T-cell (primary cell): Measurements from ENCODE around the gene WDFY1. TPM values are rescaled to one million over a fixed set of nuclear protein-coding genes. Genes with fewer than 3 reads are reported as not detected.

ENCODE experiments used
- ATAC-seq, 4 experiments: fragments of 200-7000 bp in 3 of 4; fragments of 150-1000 bp in 1 of 4; cut with Tn5 transposase; replicated peaks in 1 of 4; 1 replicate in 3 of 4; 2 replicates in 1 of 4; pipeline ENCODE4 v1.10.0; 2021; ENCODE audit warnings: moderate library complexity in 3 of 4, mild to moderate bottlenecking in 2 of 4, moderate number of reproducible peaks in 1 of 4
- CTCF ChIA-PET, 2 donors: fragments of 300-600 bp; sonication (Branson Sonifier 250); formaldehyde crosslinking; loops; one replicate each; lab custom pipeline; 2022; ENCODE audit warnings: antibody characterized with exemption in 2 of 2; lab: Charles Lee
- POLR2A ChIA-PET, 2 donors: fragments of 300-600 bp; sonication (Branson Sonifier 250); formaldehyde crosslinking; loops; one replicate each; lab custom pipeline; 2022; ENCODE audit warnings: antibody characterized with exemption in 2 of 2; lab: Charles Lee
- DNase-seq, 35 experiments: peaks; one replicate each; pipeline versions ENCODE4 v3.0.0 to v3.0.0-alpha.2; 2013 to 2023
- H3K27ac ChIP-seq: one replicate; pipeline ENCODE4 v1.5.1; 2013; ENCODE audit warnings: low read length
- H3K27me3 ChIP-seq, 2 experiments: replicated peaks in 1 of 2; 1 replicate in 1 of 2; 2 replicates in 1 of 2; pipeline versions ENCODE4 v1.6.1 to v1.7.0; 2013; ENCODE audit warnings: low read length in 1 of 2, mixed read lengths in 1 of 2; ENCODE audit not compliant: control insufficient read depth in 2 of 2, insufficient read depth in 2 of 2; ENCODE audit errors: extremely low read depth in 1 of 2
- H3K36me3 ChIP-seq, 2 donors: 1 replicate in 1 of 2; 2 replicates in 1 of 2; pipeline versions ENCODE4 v1.6.1 to v1.7.0; 2013; ENCODE audit warnings: low read length in 1 of 2; ENCODE audit not compliant: control insufficient read depth in 2 of 2, insufficient read depth in 1 of 2; ENCODE audit errors: extremely low read depth in 1 of 2
- H3K4me1 ChIP-seq, 2 experiments: 1 replicate in 1 of 2; 2 replicates in 1 of 2; pipeline versions ENCODE4 v1.6.1 to v1.7.0; 2013; ENCODE audit warnings: low read length in 2 of 2, mixed read lengths in 1 of 2; ENCODE audit not compliant: insufficient read depth in 2 of 2, control insufficient read depth in 1 of 2; ENCODE audit errors: extremely low read depth in 1 of 2
- H3K4me3 ChIP-seq, 2 donors: 1 replicate in 1 of 2; 2 replicates in 1 of 2; pipeline versions ENCODE4 v1.5.1 to v1.7.0; 2013; ENCODE audit warnings: mild to moderate bottlenecking in 2 of 2, low read length in 1 of 2, moderate library complexity in 1 of 2; ENCODE audit not compliant: control insufficient read depth in 1 of 2; ENCODE audit errors: extremely low read depth in 1 of 2
- H3K9me3 ChIP-seq: 2 replicates; pipeline ENCODE4 v1.7.0; 2013
- H3K27ac Mint-ChIP-seq, 2 donors: one replicate each; pipeline ENCODE4 v1.8.0; 2020 to 2021; ENCODE audit warnings: mild to moderate bottlenecking in 2 of 2, mixed read lengths in 2 of 2
- H3K27me3 Mint-ChIP-seq, 2 donors: one replicate each; pipeline ENCODE4 v1.8.0; 2021 to 2022; ENCODE audit warnings: mixed read lengths in 2 of 2
- H3K36me3 Mint-ChIP-seq: one replicate; pipeline ENCODE4 v1.8.0; 2021; ENCODE audit warnings: mixed read lengths
- H3K4me1 Mint-ChIP-seq, 3 donors: one replicate each; pipeline ENCODE4 v1.8.0; 2020 to 2022; ENCODE audit warnings: mixed read lengths in 3 of 3, mild to moderate bottlenecking in 1 of 3
- H3K4me3 Mint-ChIP-seq, 3 donors: one replicate each; pipeline ENCODE4 v1.8.0; 2020 to 2022; ENCODE audit warnings: mild to moderate bottlenecking in 3 of 3, mixed read lengths in 3 of 3, moderate library complexity in 3 of 3
- H3K9me3 Mint-ChIP-seq, 3 donors: one replicate each; pipeline ENCODE4 v1.8.0; 2020 to 2022; ENCODE audit warnings: mixed read lengths in 3 of 3
- WGBS: methylation state at CpG from one replicate; pipeline ENCODE4 v1.1.5; 2013; ENCODE audit warnings: missing lambda C conversion rate; ENCODE audit not compliant: insufficient coverage; 5-methylcytosine and 5-hydroxymethylcytosine counted together
- total RNA-seq, 35 experiments: library from RNA in 6 of 35; stranded (reverse) in 6 of 35; fragments of 120-200 nt in 1 of 35; gene quantifications; one replicate each; pipeline versions ENCODE4 v1.2.1 to v1.2.4 and lab custom pipeline; 2013 to 2026

The WDFY1 gene
- total RNA-seq, 5 donors from 2014 or later (not counting 1 experiment from before 2014, with no cell fraction given): 27.5 to 45.2 (median 36.6) TPM

DNA sequence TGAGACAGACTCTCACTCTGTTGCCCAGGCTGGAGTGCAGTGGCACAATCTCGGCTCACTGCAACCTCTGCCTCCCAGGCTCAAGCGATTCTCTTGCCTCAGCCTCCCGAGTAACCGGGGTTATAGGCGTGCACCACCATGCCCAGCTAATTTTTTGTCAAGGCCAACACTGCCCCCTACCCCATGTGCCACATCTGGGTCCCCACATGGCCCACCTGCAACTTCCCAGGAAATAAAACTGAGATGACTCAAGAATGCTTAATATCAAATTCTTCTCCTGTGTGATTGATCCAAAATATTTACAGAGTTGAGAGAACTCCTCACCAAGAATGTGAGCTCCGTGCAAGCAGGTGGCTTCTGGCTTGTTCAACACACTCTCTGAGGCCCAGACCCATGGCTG is 116.8 kb downstream of the WDFY1 start:
- Mint-ChIP-seq H3K9me3 (no peaks in the 10 kb centered on the region), H3K27me3 (peaks cover 0 to 1% of the 10 kb centered on the region in 2 donors), H3K4me3 (no peak overlapping the region), H3K36me3 (no peaks in the 10 kb centered on the region), H3K4me1 (no peaks in the 10 kb centered on the region), H3K27ac (no peak overlapping the region)
- ChIA-PET POLR2A (no interaction called here), CTCF (no interaction called here)
- Histone ChIP-seq H3K4me3 (no peak overlapping the region), H3K27me3 (no peaks in the 10 kb centered on the region), H3K36me3 (no peaks in the 10 kb centered on the region), H3K4me1 (no peaks in the 10 kb centered on the region), H3K27ac (no peak overlapping the region), H3K9me3 (no peaks in the 10 kb centered on the region)
- DNase-seq (no peak), ATAC-seq (no peak)
- WGBS: 98% methylated on average over 6 of the region's 6 CpGs

DNA sequence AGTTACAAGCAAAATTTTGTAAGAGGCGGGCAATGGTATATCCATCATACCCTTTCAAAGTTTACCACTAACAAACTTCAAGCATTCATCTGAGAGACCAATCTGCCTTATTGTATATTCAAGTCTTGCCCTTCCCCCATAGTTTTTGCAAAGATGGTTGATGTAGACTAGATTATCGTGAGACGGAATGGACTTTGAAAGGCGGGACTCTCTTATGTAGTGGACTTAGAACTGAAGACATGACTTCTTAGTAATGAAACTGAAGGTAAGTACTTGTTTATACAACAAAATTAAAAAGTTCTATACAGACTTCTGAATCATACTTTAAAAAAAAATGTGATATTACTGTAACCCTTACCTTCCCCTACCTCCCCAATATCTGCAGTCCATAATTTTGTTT is 118.1 kb downstream of the WDFY1 start:
- no peaks in the 10 kb centered on the region for H3K4me1 ChIP-seq
- H3K36me3 Mint-ChIP-seq: no peaks in the 10 kb centered on the region
- no peak overlapping the region for H3K4me3 Mint-ChIP-seq
- no peak overlapping the region for H3K4me3 ChIP-seq
- H3K9me3 ChIP-seq: no peaks in the 10 kb centered on the region
- ChIA-PET CTCF (interaction anchor here in 1 of 2 donors (0.7 kb wide), 1 partner anchor 32 kb away, joined by 3 read pairs; no protein-coding TSS in a partner anchor), POLR2A (no interaction called here)
- no peaks in the 10 kb centered on the region for H3K27me3 ChIP-seq
- no CpG with 5 or more reads among the region's 4 CpGs for WGBS
- no peaks in the 10 kb centered on the region for H3K27me3 Mint-ChIP-seq
- H3K27ac Mint-ChIP-seq: no peak overlapping the region
- no peaks in the 10 kb centered on the region for H3K4me1 Mint-ChIP-seq
- no peaks in the 10 kb centered on the region for H3K9me3 Mint-ChIP-seq
- DNase-seq: no peak
- H3K36me3 ChIP-seq: no peaks in the 10 kb centered on the region
- H3K27ac ChIP-seq: no peak overlapping the region
- no peak for ATAC-seq

Other genes with a start within 250 kb of the WDFY1 start
- 1 to 10 TPM; 1.4 to 2.9 (median 1.8) TPM for gene AP1S3, start 107.8 kb downstream of the WDFY1 start, total RNA-seq
- gene MRPL44, start 12.1 kb upstream of the WDFY1 start, total RNA-seq: 10 to 100 TPM; 22.4 to 25.3 (median 23.8) TPM
- 1 to 10 TPM; 2.0 to 7.5 (median 4.1) TPM for gene SERPINE2, start 94.0 kb upstream of the WDFY1 start, total RNA-seq